Natural killer cell (primary cell): ENCODE data around the gene YJEFN3. TPM values are rescaled to one million over a fixed set of nuclear protein-coding genes. Genes with fewer than 3 reads are reported as not detected.
A peak's percentile ranks its signal among the peaks of the same experiment; 100 is the strongest.

Experiments used
- ATAC-seq, 3 donors: fragments of 150-1000 bp in 2 of 3; fragments of 200-7000 bp in 1 of 3; cut with Tn5 transposase; 1 replicate in 1 of 3; 2 replicates in 2 of 3; pipeline ENCODE4 v1.10.0; 2021; ENCODE audit warnings: mild to moderate bottlenecking in 2 of 3, moderate library complexity in 2 of 3
- DNase-seq, 2 donors: peaks; one replicate each; pipeline versions ENCODE4 v3.0.0 to v3.0.0-alpha.2; 2013 to 2021; ENCODE audit warnings: mixed read lengths in 1 of 2
- H3K27ac ChIP-seq: one replicate; pipeline ENCODE4 v1.5.1; 2013; ENCODE audit warnings: mild to moderate bottlenecking, low read length
- H3K27me3 ChIP-seq: one replicate; pipeline ENCODE4 v1.6.1; 2013; ENCODE audit warnings: low read length; ENCODE audit not compliant: control insufficient read depth, insufficient read depth
- H3K36me3 ChIP-seq: one replicate; pipeline ENCODE4 v1.6.1; 2013; ENCODE audit warnings: low read length; ENCODE audit not compliant: control insufficient read depth, insufficient read depth
- H3K4me1 ChIP-seq: one replicate; pipeline ENCODE4 v1.6.1; 2013; ENCODE audit warnings: low read length; ENCODE audit not compliant: control insufficient read depth, insufficient read depth
- H3K4me3 ChIP-seq: one replicate; pipeline ENCODE4 v1.5.1; 2013; ENCODE audit warnings: low read length
- H3K9me3 ChIP-seq: one replicate; pipeline ENCODE4 v1.6.1; 2013; ENCODE audit warnings: low read length; ENCODE audit not compliant: control insufficient read depth, insufficient read depth
- H3K27ac Mint-ChIP-seq, 2 donors: one replicate each; pipeline ENCODE4 v1.8.0; 2022; ENCODE audit warnings: mild to moderate bottlenecking in 2 of 2, mixed read lengths in 2 of 2, moderate library complexity in 1 of 2
- H3K27me3 Mint-ChIP-seq, 2 donors: one replicate each; pipeline ENCODE4 v1.8.0; 2022; ENCODE audit warnings: low read depth in 2 of 2, mixed read lengths in 2 of 2
- H3K36me3 Mint-ChIP-seq: one replicate; pipeline ENCODE4 v1.8.0; 2022; ENCODE audit warnings: mixed read lengths
- H3K4me1 Mint-ChIP-seq, 2 donors: one replicate each; pipeline ENCODE4 v1.8.0; 2022; ENCODE audit warnings: mixed read lengths in 2 of 2
- H3K4me3 Mint-ChIP-seq: one replicate; pipeline ENCODE4 v1.8.0; 2022; ENCODE audit warnings: mild to moderate bottlenecking, moderate library complexity, mixed read lengths
- H3K9me3 Mint-ChIP-seq, 2 donors: one replicate each; pipeline ENCODE4 v1.8.0; 2022; ENCODE audit warnings: mixed read lengths in 2 of 2
- CTCF ChIP-seq: fragments of 200-600 bp; IDR thresholded peaks from one replicate; pipeline ENCODE4 v1.8.0; 2022; ENCODE audit warnings: antibody characterized with exemption
- WGBS: methylation state at CpG from one replicate; pipeline ENCODE4 v1.1.7; 2013; ENCODE audit warnings: missing lambda C conversion rate; ENCODE audit not compliant: insufficient coverage; 5-methylcytosine and 5-hydroxymethylcytosine counted together
- intact Hi-C: fragments of 100-400 bp; cut with micrococcal nuclease; formaldehyde crosslinking; loops from one replicate; pipeline ENCODE4 v1.14.2; 2022
- total RNA-seq, 4 donors: library from RNA; stranded (reverse); fragments of 120-200 nt in 1 of 4; gene quantifications; one replicate each; pipeline versions ENCODE4 v1.2.3 to v1.2.4, GENCODE V29; 2013 to 2022

YJEFN3 gene
- total RNA-seq, 3 donors from 2014 or later (not counting 1 experiment from before 2014, with no cell fraction given), result 4.0 to 6.0 (median 4.3) TPM

- peaks cover 26% of the 10 kb centered on the region for H3K4me1 ChIP-seq
- no peaks in the 10 kb centered on the region for H3K9me3 ChIP-seq
- Mint-ChIP-seq H3K9me3 (no peaks in the 10 kb centered on the region), H3K36me3 (no peaks in the 10 kb centered on the region), H3K4me1 (peaks cover 16 to 27% of the 10 kb centered on the region in 2 donors), H3K4me3 (no peak overlapping the region), H3K27me3 (peaks cover 0 to 9% of the 10 kb centered on the region in 2 donors), H3K27ac (no peak overlapping the region)
- no peak for ATAC-seq
- peaks cover 3% of the 10 kb centered on the region for H3K27me3 ChIP-seq
- no peak for TF ChIP-seq CTCF
- no peak for DNase-seq
- no peak overlapping the region for H3K4me3 ChIP-seq
- H3K27ac ChIP-seq, result no peak overlapping the region
- no peaks in the 10 kb centered on the region for H3K36me3 ChIP-seq
- WGBS, result 91% methylated on average over 6 of the region's 6 CpGs
- intact Hi-C loops, result no loop called here
These were observed 5.1 kb downstream of the YJEFN3 start for GRCh38 chr19:19533841-19534240.

- no peak overlapping the region for H3K27ac ChIP-seq
- Mint-ChIP-seq H3K27ac (no peak overlapping the region), H3K4me1 (peaks cover 19 to 31% of the 10 kb centered on the region in 2 donors), H3K9me3 (no peaks in the 10 kb centered on the region), H3K36me3 (no peaks in the 10 kb centered on the region), H3K4me3 (no peak overlapping the region), H3K27me3 (peaks cover 0 to 11% of the 10 kb centered on the region in 2 donors)
- no peaks in the 10 kb centered on the region for H3K9me3 ChIP-seq
- no peak overlapping the region for H3K4me3 ChIP-seq
- no peak for ATAC-seq
- H3K4me1 ChIP-seq, result peaks cover 28% of the 10 kb centered on the region
- WGBS, result 92% methylated on average over 27 of the region's 27 CpGs
- intact Hi-C loops, result no loop called here
- no peak for TF ChIP-seq CTCF
- H3K36me3 ChIP-seq, result no peaks in the 10 kb centered on the region
- no peak for DNase-seq
- peaks cover 3% of the 10 kb centered on the region for H3K27me3 ChIP-seq
These were observed 6.0 kb downstream of the YJEFN3 start for GRCh38 chr19:19534556-19535265.

GRCh38 chr19:19535311-19536191 is 6.8 kb downstream of the YJEFN3 start:
- peaks cover 19 to 33% of the 10 kb centered on the region in 2 donors for H3K4me1 Mint-ChIP-seq
- WGBS, result 95% methylated on average over 34 of the region's 34 CpGs
- Histone ChIP-seq H3K36me3 (no peaks in the 10 kb centered on the region), H3K27ac (no peak overlapping the region), H3K4me3 (no peak overlapping the region), H3K9me3 (no peaks in the 10 kb centered on the region), H3K27me3 (peaks cover 4% of the 10 kb centered on the region), H3K4me1 (peaks cover 32% of the 10 kb centered on the region)
- H3K9me3 Mint-ChIP-seq, result no peaks in the 10 kb centered on the region
- DNase-seq (no peak), ATAC-seq (no peak)
- H3K27me3 Mint-ChIP-seq, result peaks cover 0 to 11% of the 10 kb centered on the region in 2 donors
- no peak overlapping the region for H3K4me3 Mint-ChIP-seq
- intact Hi-C loops, result no loop called here
- TF ChIP-seq CTCF, result no peak
- no peaks in the 10 kb centered on the region for H3K36me3 Mint-ChIP-seq
- H3K27ac Mint-ChIP-seq, result peak overlapping the region in 1 of 2 donors; percentile 47
